Measurements from ENCODE around the gene SNX21.

Gene SNX21

DNA sequence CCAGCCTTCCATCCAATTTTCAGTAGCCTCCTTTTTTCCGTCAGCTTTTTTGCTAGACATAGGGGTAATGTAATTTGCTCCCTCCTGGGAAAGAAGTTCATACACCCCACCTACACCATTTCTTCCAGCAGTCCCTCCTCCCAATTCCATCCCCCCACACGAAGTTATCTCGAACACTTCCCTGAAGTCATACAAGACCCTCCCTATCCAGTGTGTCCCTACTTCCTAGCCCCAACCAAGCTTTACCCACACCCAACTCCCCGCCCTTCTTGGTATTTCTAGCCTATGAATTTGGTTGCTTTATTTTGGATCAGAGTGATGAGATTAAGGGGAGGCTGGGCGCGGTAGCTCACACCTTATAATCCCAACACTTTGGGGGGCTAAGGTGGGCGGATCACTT lies 20.1 kb upstream of the SNX21 start:
- H3K9me3 ChIP-seq, result no peaks in the 10 kb centered on the region
- TF ChIP-seq, protein P1, sequence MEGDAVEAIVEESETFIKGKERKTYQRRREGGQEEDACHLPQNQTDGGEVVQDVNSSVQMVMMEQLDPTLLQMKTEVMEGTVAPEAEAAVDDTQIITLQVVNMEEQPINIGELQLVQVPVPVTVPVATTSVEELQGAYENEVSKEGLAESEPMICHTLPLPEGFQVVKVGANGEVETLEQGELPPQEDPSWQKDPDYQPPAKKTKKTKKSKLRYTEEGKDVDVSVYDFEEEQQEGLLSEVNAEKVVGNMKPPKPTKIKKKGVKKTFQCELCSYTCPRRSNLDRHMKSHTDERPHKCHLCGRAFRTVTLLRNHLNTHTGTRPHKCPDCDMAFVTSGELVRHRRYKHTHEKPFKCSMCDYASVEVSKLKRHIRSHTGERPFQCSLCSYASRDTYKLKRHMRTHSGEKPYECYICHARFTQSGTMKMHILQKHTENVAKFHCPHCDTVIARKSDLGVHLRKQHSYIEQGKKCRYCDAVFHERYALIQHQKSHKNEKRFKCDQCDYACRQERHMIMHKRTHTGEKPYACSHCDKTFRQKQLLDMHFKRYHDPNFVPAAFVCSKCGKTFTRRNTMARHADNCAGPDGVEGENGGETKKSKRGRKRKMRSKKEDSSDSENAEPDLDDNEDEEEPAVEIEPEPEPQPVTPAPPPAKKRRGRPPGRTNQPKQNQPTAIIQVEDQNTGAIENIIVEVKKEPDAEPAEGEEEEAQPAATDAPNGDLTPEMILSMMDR (IDR thresholded peaks at IDR 0.05), result no peak
- H3K4me1 ChIP-seq (ENCODE audit: control insufficient read depth in 1 of 2, insufficient read depth in 1 of 2, low read depth in 1 of 2, low read length in 1 of 2), result peaks cover 17 to 18% of the 10 kb centered on the region in 2 experiments
- no peaks in the 10 kb centered on the region for H3K27me3 ChIP-seq
- H3K27ac ChIP-seq, result no peak overlapping the region
- H3K4me3 ChIP-seq (ENCODE audit: low read depth in 1 of 2, low read length in 1 of 2), result no peak overlapping the region
- H3K36me3 ChIP-seq, result peaks cover 63% of the 10 kb centered on the region

DNA sequence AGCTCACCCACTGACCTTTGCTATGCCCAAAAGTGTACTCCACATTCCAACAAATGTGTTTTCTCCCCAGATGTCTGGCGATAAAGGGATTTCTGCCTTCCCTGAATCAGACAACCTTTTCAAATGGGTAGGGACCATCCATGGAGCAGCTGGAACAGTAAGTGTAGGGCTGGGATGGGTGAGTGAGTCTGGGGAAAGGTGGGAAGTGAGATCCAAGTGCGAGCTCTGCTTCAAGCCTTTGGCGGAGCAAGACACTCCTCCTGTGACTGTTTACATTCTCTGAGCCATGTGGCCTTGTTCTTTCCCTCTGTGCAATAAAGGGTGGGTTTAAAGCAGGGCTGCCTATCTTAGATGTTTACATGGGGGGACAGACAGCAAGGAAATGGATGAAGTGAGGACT lies 19.3 kb upstream of the SNX21 start:
- Histone ChIP-seq H3K4me1 (ENCODE audit: control insufficient read depth in 1 of 2, insufficient read depth in 1 of 2, low read depth in 1 of 2, low read length in 1 of 2) (peaks cover 17 to 18% of the 10 kb centered on the region in 2 experiments), H3K4me3 (ENCODE audit: low read depth in 1 of 2, low read length in 1 of 2) (no peak overlapping the region), H3K27me3 (no peaks in the 10 kb centered on the region), H3K27ac (no peak overlapping the region), H3K36me3 (peaks cover 55% of the 10 kb centered on the region), H3K9me3 (no peaks in the 10 kb centered on the region)
- TF ChIP-seq, protein P1 (IDR thresholded peaks at IDR 0.05), result no peak

DNA sequence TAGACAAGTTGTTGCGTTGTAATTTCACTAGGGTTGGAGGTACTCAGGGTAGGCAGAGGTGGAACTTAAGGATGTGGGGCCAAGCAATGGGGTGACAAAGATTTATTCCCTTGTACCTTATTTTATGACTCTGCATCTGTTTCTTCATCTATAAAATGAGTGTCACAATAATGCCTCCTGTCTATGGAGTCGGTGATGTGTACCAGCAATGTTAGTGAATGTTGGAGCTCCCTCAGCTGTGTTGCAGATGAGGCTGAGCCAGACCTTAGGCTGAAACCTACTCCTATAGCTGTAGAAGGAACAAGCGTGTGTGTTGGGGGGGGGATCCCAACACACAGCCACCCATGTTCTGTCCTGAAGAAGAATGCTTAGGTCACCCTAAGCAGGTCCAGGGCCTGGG lies 16.6 kb upstream of the SNX21 start:
- H3K4me1 ChIP-seq (ENCODE audit: control insufficient read depth in 1 of 2, insufficient read depth in 1 of 2, low read depth in 1 of 2, low read length in 1 of 2), result peaks cover 16% of the 10 kb centered on the region in 2 experiments
- H3K36me3 ChIP-seq, result peaks cover 28% of the 10 kb centered on the region
- no peak overlapping the region for H3K27ac ChIP-seq
- H3K4me3 ChIP-seq (ENCODE audit: low read depth in 1 of 2, low read length in 1 of 2), result no peak overlapping the region
- no peaks in the 10 kb centered on the region for H3K9me3 ChIP-seq
- peaks cover 6% of the 10 kb centered on the region for H3K27me3 ChIP-seq
- TF ChIP-seq, protein P1 (IDR thresholded peaks at IDR 0.05), result no peak

DNA sequence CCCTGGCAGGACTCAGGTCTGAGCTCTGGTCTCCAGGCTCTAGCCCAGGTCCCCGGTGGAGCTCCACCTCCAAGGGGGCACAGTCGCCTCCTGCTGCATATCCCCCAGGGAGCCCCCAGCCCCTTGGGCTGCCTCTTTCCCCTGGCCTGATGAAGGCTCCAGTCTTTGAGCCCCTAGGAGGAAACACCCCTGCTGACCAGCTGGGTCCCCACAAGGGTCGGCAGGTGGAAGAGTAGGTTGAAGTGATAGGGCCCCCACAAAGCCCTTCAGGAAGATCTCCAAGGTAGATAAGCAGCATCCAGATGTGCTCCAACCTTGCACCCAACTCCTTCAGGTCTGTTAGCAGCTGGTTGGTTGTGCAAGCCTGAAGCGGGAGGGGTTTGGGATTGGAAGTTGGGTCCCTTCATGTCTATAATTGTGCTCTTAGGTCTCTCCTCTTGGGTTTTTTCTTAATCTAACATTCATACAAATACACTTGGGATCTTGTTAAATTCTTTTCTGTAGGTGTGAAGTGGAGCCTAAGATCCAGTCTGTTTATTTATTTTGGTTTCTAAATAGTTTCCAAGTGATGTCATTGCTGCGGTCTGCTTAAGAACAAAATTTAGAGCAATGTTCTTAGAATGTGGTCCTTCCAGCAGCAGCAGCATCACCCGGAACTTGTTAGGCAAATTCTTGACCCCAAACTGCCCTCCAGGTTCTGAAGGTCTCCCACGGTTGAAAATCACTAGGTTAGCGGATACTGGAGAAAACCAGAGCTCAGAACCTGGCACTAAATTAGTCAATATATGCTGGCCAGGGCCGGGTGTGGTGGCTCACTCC lies 16.0 kb upstream of the SNX21 start:
- Histone ChIP-seq H3K27me3 (peaks cover 13% of the 10 kb centered on the region), H3K27ac (no peak overlapping the region), H3K4me3 (ENCODE audit: low read depth in 1 of 2, low read length in 1 of 2) (no peak overlapping the region), H3K36me3 (peaks cover 23% of the 10 kb centered on the region), H3K9me3 (no peaks in the 10 kb centered on the region), H3K4me1 (ENCODE audit: control insufficient read depth in 1 of 2, insufficient read depth in 1 of 2, low read depth in 1 of 2, low read length in 1 of 2) (peaks cover 10% of the 10 kb centered on the region in 2 experiments)
- TF ChIP-seq, protein P1 (IDR thresholded peaks at IDR 0.05), result no peak

DNA sequence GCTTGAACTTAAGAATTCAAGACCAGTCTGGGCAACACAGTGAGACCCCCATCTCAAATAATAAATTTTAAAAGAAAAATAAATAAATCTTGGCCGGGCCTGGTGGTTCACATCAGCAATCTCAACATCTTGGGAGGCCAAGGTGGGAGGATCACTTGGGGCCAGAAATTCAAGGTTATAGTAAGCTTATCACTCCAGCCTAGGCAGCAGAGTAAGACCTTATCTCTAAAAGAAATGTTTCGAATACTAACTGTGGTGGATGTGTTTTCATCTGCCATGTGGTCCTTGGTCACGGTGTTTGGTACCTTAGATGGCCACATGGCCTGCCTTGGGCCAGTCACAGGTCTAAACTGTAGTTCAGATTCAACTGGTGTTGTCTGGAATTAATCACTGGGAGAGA lies 15.4 kb upstream of the SNX21 start:
- Histone ChIP-seq H3K4me1 (ENCODE audit: control insufficient read depth in 1 of 2, insufficient read depth in 1 of 2, low read depth in 1 of 2, low read length in 1 of 2) (peaks cover 3 to 10% of the 10 kb centered on the region in 2 experiments), H3K27me3 (peaks cover 19% of the 10 kb centered on the region), H3K27ac (no peak overlapping the region), H3K9me3 (no peaks in the 10 kb centered on the region), H3K4me3 (ENCODE audit: low read depth in 1 of 2, low read length in 1 of 2) (no peak overlapping the region), H3K36me3 (peaks cover 23% of the 10 kb centered on the region)
- TF ChIP-seq, protein P1 (IDR thresholded peaks at IDR 0.05), result no peak

Measured in neutrophil (primary cell).